SK-N-SH treated with all-trans-retinoic acid at 6 μM for 48 hours (cell line): ENCODE results near the gene TTC7B.

ENCODE experiments used
- ATAC-seq: fragments of 200-7000 bp; cut with Tn5 transposase; 3 replicates; pipeline ENCODE4 v1.9.1; 2020; ENCODE audit warnings: mild to moderate bottlenecking, moderate library complexity
- BACH2 ChIP-seq: fragments of 250-450 bp; sonication (Bioruptor Pico); IDR thresholded peaks from 2 replicates; pipeline ENCODE4 v1.9.0; 2021; ENCODE audit warnings: mild to moderate bottlenecking, borderline replicate concordance
- CSDC2 ChIP-seq: fragments of 250-450 bp; sonication (Bioruptor Pico); IDR thresholded peaks from 2 replicates; pipeline ENCODE4 v1.5.0; 2020; ENCODE audit warnings: mild to moderate bottlenecking, moderate library complexity
- ISL1 ChIP-seq: fragments of 250-450 bp; sonication (Bioruptor Pico); IDR thresholded peaks from 2 replicates; pipeline ENCODE4 v2.1.2; 2022; ENCODE audit warnings: mild to moderate bottlenecking, moderate library complexity
- OSR1 ChIP-seq: fragments of 250-450 bp; sonication (Bioruptor Pico); IDR thresholded peaks from 2 replicates; pipeline ENCODE4 v1.8.0; 2022; ENCODE audit warnings: moderate library complexity, mild to moderate bottlenecking, inconsistent platforms
- PPARA ChIP-seq: fragments of 250-450 bp; sonication (Bioruptor Pico); IDR thresholded peaks from 2 replicates; pipeline ENCODE4 v1.5.0; 2020; ENCODE audit warnings: mild to moderate bottlenecking, borderline replicate concordance
- RARB ChIP-seq: fragments of 250-450 bp; sonication (Bioruptor Pico); IDR thresholded peaks from 2 replicates; pipeline ENCODE4 v1.8.0; 2021; ENCODE audit warnings: mild to moderate bottlenecking, moderate library complexity
- SNAI2 ChIP-seq: fragments of 250-450 bp; sonication (Bioruptor Pico); IDR thresholded peaks from 2 replicates; pipeline ENCODE4 v1.5.0; 2020; ENCODE audit warnings: mild to moderate bottlenecking, moderate library complexity
- TCF4 ChIP-seq: fragments of 250-450 bp; sonication (Bioruptor Pico); IDR thresholded peaks from 2 replicates; pipeline ENCODE4 v1.8.0; 2021; ENCODE audit warnings: mild to moderate bottlenecking, moderate library complexity, borderline replicate concordance
- TOX ChIP-seq: fragments of 250-450 bp; sonication (Bioruptor Pico); IDR thresholded peaks from 2 replicates; pipeline ENCODE4 v1.8.0; 2021; ENCODE audit warnings: mild to moderate bottlenecking, moderate library complexity, borderline replicate concordance
- ZC3H10 ChIP-seq: fragments of 250-450 bp; sonication (Bioruptor Pico); IDR thresholded peaks from 2 replicates; pipeline ENCODE4 v1.5.1; 2021; ENCODE audit warnings: mild to moderate bottlenecking, moderate library complexity
- ZFP3 ChIP-seq: fragments of 250-450 bp; sonication (Bioruptor Pico); IDR thresholded peaks from 2 replicates; pipeline ENCODE4 v1.5.0; 2020; ENCODE audit warnings: mild to moderate bottlenecking, moderate library complexity
- ZNF70 ChIP-seq: fragments of 450-650 bp; formaldehyde crosslinking; IDR thresholded peaks from 2 replicates; pipeline ENCODE4 v1.5.0; 2020; ENCODE audit warnings: mild to moderate bottlenecking, moderate library complexity
- ZNF8 ChIP-seq: fragments of 450-650 bp; formaldehyde crosslinking; IDR thresholded peaks from 2 replicates; pipeline ENCODE4 v1.5.0; 2020; ENCODE audit warnings: mild to moderate bottlenecking, moderate library complexity
- TF ChIP-seq, protein P1 (sequence below): fragments of 250-450 bp; sonication (Bioruptor Pico); IDR thresholded peaks from 2 replicates; pipeline ENCODE4 v1.8.0; 2020; ENCODE audit warnings: mild to moderate bottlenecking, moderate library complexity, borderline replicate concordance
- TF ChIP-seq, protein P2 (sequence below): fragments of 250-450 bp; sonication (Bioruptor Pico); IDR thresholded peaks from 2 replicates; pipeline ENCODE4 v1.5.0; 2020; ENCODE audit warnings: mild to moderate bottlenecking, moderate library complexity
- TF ChIP-seq, protein P3 (sequence below): fragments of 250-450 bp; sonication (Bioruptor Pico); IDR thresholded peaks from 2 replicates; pipeline ENCODE4 v1.5.1; 2021; ENCODE audit warnings: mild to moderate bottlenecking, moderate library complexity
- TF ChIP-seq, protein P4 (sequence below): fragments of 250-450 bp; sonication (Bioruptor Pico); IDR thresholded peaks from 2 replicates; pipeline ENCODE4 v1.5.1; 2020; ENCODE audit warnings: low read depth, mild to moderate bottlenecking, moderate library complexity

Gene TTC7B

DNA sequence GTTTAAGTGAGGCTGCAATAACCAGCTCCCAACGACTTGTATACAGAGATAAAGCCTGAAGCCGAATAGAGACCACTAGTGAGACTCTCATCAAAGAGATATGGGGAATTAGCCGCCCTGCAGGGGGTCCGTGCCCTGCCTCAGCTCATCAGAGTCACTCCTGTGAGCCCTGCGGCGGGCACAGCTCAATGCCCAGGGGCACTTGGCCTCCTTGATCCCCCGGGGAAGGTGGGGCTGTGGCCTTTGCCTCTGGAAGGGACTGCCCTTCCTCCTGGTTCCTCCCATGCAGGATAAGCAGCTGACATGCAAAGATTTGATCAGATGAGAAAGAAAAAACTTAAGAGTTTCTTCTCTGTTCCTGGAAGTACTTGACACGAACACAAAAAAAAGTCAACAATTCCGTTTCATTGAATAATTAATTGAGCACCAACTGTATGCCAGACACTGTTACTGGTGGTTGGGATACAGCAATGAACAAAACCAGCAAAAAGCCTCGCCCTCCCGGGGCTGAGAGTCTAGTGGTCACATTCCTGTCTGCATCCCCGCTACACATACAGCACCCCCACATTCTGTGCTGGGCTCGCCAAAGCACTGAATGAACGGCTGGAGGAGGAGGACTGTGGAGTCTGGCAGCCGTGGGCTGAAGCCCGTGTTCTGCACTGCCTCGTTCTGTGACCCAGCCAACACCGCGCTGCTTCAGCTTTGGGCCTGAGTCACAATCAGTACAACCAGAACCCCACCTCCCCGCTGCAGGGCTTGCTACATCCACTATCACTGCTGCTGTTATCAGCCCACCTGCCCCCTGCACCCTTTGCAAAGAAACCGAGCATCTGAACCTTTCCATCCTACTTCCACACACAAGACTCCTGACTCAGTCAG, 10.3 kb downstream of the TTC7B start (continued):
- TF ChIP-seq TOX (CRISPR knock-in tag): no peak
- TF ChIP-seq TCF4 (CRISPR knock-in tag): no peak
- TF ChIP-seq BACH2 (CRISPR knock-in tag): no peak
- TF ChIP-seq, all 23 proteins: peak for 0

DNA sequence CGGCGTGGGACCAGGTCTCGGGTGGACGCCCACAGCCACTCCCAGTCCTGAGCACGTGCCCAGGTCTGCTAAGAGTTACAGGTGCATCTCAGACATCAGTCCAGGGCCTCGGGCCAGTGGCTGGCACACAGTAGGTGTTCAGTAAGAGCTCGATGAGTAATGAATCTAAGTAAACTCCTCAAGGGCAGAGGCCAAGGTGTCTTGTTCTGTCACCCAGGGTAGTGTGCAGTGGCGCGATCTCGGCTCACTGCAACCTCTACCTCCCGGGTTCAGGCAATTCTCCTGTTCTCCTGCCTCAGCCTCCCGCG, 11.2 kb downstream of the TTC7B start:
- no peak for TF ChIP-seq SNAI2 (CRISPR knock-in tag)
- TF ChIP-seq, protein P1, sequence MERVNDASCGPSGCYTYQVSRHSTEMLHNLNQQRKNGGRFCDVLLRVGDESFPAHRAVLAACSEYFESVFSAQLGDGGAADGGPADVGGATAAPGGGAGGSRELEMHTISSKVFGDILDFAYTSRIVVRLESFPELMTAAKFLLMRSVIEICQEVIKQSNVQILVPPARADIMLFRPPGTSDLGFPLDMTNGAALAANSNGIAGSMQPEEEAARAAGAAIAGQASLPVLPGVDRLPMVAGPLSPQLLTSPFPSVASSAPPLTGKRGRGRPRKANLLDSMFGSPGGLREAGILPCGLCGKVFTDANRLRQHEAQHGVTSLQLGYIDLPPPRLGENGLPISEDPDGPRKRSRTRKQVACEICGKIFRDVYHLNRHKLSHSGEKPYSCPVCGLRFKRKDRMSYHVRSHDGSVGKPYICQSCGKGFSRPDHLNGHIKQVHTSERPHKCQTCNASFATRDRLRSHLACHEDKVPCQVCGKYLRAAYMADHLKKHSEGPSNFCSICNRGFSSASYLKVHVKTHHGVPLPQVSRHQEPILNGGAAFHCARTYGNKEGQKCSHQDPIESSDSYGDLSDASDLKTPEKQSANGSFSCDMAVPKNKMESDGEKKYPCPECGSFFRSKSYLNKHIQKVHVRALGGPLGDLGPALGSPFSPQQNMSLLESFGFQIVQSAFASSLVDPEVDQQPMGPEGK: no peak
- ATAC-seq: no peak

DNA sequence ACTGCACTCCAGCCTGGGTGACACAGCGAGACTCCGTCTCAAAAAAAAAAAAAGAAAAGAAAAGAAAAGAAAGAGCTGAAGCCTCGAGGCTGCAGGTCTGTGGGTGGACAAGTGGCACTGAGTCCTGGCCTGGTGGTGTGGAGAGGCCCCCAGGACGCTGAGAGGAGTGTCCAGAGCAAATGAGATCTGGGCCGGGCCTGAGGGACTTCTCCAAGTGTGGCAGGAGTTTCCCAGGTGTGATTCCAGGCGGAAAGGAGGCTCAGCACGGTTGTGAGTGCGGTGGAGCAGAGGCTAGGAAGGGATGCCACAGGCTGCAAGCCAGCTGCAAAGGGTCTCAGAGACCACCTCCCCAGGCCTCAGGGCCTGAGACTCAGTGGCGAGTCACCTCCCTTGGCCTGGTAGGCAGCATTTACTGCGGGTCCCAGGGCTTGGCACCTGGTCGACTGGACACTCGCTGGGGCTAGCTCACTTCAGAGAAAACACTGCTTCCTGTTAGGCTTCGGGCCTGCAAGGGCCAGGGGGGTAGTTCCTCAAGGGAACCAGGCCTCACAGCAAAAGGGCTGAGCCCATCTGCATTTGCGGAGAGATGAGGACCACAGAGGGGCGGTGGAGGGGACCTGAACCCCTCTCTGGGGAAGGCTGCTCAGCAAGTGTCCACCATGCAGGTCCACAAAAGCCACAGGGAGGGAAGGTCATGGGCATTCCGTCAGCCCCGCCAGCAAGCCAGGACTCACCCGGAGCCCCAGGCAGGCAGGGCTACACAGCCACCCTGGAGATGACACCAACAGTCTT, 11.7 kb downstream of the TTC7B start:
- TF ChIP-seq, protein P2, sequence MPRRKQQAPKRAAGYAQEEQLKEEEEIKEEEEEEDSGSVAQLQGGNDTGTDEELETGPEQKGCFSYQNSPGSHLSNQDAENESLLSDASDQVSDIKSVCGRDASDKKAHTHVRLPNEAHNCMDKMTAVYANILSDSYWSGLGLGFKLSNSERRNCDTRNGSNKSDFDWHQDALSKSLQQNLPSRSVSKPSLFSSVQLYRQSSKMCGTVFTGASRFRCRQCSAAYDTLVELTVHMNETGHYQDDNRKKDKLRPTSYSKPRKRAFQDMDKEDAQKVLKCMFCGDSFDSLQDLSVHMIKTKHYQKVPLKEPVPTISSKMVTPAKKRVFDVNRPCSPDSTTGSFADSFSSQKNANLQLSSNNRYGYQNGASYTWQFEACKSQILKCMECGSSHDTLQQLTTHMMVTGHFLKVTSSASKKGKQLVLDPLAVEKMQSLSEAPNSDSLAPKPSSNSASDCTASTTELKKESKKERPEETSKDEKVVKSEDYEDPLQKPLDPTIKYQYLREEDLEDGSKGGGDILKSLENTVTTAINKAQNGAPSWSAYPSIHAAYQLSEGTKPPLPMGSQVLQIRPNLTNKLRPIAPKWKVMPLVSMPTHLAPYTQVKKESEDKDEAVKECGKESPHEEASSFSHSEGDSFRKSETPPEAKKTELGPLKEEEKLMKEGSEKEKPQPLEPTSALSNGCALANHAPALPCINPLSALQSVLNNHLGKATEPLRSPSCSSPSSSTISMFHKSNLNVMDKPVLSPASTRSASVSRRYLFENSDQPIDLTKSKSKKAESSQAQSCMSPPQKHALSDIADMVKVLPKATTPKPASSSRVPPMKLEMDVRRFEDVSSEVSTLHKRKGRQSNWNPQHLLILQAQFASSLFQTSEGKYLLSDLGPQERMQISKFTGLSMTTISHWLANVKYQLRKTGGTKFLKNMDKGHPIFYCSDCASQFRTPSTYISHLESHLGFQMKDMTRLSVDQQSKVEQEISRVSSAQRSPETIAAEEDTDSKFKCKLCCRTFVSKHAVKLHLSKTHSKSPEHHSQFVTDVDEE (CRISPR knock-in tag): no peak
- TF ChIP-seq, protein P3, sequence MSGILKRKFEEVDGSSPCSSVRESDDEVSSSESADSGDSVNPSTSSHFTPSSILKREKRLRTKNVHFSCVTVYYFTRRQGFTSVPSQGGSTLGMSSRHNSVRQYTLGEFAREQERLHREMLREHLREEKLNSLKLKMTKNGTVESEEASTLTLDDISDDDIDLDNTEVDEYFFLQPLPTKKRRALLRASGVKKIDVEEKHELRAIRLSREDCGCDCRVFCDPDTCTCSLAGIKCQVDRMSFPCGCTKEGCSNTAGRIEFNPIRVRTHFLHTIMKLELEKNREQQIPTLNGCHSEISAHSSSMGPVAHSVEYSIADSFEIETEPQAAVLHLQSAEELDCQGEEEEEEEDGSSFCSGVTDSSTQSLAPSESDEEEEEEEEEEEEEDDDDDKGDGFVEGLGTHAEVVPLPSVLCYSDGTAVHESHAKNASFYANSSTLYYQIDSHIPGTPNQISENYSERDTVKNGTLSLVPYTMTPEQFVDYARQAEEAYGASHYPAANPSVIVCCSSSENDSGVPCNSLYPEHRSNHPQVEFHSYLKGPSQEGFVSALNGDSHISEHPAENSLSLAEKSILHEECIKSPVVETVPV (CRISPR knock-in tag): no peak
- TF ChIP-seq PPARA (CRISPR knock-in tag) (no peak), ISL1 (no peak), ZC3H10 (CRISPR knock-in tag) (no peak), TOX (CRISPR knock-in tag) (no peak), OSR1 (CRISPR knock-in tag) (no peak), RARB (CRISPR knock-in tag) (no peak), CSDC2 (CRISPR knock-in tag) (no peak), SNAI2 (CRISPR knock-in tag) (no peak), BACH2 (CRISPR knock-in tag) (no peak), ZNF8 (CRISPR knock-in tag) (no peak), TCF4 (CRISPR knock-in tag) (no peak)
- TF ChIP-seq, protein P4, sequence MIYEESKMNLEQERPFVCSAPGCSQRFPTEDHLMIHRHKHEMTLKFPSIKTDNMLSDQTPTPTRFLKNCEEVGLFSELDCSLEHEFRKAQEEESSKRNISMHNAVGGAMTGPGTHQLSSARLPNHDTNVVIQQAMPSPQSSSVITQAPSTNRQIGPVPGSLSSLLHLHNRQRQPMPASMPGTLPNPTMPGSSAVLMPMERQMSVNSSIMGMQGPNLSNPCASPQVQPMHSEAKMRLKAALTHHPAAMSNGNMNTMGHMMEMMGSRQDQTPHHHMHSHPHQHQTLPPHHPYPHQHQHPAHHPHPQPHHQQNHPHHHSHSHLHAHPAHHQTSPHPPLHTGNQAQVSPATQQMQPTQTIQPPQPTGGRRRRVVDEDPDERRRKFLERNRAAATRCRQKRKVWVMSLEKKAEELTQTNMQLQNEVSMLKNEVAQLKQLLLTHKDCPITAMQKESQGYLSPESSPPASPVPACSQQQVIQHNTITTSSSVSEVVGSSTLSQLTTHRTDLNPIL (CRISPR knock-in tag): no peak
- TF ChIP-seq, all 23 proteins: peak for 0
- ATAC-seq: no peak

DNA sequence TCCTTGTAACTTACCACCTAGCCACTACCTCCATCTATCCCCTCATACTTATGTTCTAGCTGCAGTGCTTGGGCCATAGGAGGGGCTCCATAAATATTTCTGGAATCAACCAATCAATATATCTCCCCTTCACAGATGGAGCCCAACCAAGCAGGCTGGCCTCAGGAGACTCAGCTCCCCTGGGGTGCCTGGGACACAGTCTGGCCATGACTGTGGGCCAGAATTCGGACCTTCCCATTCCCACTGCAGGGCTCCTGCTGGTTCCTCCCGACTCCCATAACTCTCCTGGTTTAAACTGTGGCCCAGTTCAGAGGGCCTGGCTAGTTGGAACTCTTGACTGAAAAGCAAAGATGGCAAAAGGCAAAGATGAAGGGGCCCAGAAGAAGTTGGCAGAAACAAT, 13.0 kb downstream of the TTC7B start:
- ATAC-seq: peak; percentile 11; the same call in 2 of the 3 replicates
- TF ChIP-seq CSDC2 (CRISPR knock-in tag): no peak
- TF ChIP-seq ZNF70 (CRISPR knock-in tag): no peak
- TF ChIP-seq ZFP3 (CRISPR knock-in tag): no peak

DNA sequence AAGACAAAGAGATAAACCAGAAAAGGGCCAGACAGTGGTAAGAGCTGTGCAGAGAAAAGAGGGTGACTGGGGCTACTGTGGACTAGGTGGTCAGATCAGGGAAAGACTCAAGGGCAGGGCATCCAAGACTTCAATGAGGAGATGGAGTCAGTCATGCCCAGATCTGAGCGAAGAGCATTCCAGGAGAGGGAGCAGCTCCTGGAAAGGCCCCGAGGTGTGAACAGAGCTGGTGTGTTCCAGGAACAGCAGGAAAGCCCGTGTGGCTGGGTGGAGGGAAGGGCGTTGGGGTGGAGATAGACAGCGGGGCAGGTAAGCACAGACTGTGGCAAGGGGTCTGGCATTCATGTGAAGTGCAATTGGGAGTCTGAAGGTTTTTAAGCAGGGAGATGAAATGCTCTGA, 16.8 kb downstream of the TTC7B start:
- no peak for ATAC-seq
- TF ChIP-seq, protein P1: no peak
